ENCODE data around the gene MECP2.

MECP2 gene

DNA sequence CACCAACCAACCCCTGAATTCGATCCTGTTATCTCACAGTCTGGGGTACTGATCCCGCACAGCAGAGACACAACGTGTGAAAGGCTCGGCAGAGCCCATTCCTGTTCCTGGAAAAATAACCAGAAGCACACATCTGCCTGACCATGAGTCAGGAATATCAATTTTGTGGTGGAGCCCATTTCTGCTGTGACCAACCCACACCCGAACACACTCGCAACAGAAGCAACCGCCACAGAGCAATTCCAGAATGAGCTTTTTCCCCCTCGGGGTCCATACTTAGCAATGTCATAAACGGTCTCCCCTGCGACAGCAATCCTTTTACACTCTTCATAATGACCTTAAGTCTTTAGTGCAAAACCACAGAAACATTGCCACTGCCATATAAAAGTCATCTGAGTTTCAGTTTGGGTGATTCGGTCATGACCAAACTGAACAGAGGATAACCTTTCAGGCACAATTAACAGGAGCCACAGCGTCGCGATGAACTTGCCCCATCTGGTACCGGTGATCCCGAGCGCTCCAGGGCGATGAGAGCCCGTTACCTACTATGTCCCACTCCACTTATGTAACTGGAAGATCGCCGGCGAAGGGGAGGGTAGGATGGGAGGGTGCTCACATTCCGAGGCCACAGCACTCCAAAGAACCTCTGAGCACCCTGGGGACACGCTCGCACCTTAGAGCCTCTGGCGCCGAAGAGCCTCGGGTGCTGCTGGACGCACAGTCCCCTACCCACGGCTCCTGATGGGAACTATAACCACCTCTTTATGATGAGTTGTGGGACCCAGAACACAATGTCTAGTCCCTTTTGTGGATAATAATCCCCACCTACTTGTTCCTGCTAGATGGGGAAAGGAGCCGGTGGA lies 1.1 kb downstream of the MECP2 start:
- H3K4me1 ChIP-seq (ENCODE audit: control insufficient read depth in 1 of 2, insufficient read depth in 1 of 2, low read depth in 1 of 2, low read length in 1 of 2): peaks cover 34 to 41% of the 10 kb centered on the region in 2 experiments
- peak overlapping the region; percentile 64 to 65 for H3K4me3 ChIP-seq (ENCODE audit: low read depth in 1 of 2, low read length in 1 of 2)
- TF ChIP-seq, protein P1, sequence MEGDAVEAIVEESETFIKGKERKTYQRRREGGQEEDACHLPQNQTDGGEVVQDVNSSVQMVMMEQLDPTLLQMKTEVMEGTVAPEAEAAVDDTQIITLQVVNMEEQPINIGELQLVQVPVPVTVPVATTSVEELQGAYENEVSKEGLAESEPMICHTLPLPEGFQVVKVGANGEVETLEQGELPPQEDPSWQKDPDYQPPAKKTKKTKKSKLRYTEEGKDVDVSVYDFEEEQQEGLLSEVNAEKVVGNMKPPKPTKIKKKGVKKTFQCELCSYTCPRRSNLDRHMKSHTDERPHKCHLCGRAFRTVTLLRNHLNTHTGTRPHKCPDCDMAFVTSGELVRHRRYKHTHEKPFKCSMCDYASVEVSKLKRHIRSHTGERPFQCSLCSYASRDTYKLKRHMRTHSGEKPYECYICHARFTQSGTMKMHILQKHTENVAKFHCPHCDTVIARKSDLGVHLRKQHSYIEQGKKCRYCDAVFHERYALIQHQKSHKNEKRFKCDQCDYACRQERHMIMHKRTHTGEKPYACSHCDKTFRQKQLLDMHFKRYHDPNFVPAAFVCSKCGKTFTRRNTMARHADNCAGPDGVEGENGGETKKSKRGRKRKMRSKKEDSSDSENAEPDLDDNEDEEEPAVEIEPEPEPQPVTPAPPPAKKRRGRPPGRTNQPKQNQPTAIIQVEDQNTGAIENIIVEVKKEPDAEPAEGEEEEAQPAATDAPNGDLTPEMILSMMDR (IDR thresholded peaks at IDR 0.05): no peak
- H3K36me3 ChIP-seq: peaks cover 2% of the 10 kb centered on the region
- no peaks in the 10 kb centered on the region for H3K9me3 ChIP-seq
- H3K27ac ChIP-seq: peak overlapping the region; percentile 93
- no peaks in the 10 kb centered on the region for H3K27me3 ChIP-seq

DNA sequence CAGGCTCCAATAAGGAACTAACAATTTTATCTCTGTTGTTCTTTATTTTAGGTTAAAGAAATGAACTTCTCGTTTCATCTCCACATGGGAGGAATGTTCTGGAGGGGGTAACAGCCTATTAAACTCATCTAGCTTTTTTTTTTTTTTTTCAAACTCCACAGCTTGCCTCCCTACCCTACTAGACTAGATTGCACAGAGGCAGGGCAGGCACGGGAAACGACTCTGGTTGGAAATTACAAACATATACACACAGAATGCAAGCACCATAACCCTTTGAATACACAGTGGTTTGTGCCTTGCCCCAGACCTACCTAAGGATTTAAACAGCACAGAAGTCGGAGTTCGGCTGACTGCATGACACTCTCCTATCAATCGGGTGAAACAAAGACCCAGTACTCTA lies 2.7 kb downstream of the MECP2 start:
- Histone ChIP-seq H3K4me3 (ENCODE audit: low read depth in 1 of 2, low read length in 1 of 2) (no peak overlapping the region), H3K27me3 (no peaks in the 10 kb centered on the region), H3K36me3 (peaks cover 9% of the 10 kb centered on the region), H3K4me1 (ENCODE audit: control insufficient read depth in 1 of 2, insufficient read depth in 1 of 2, low read depth in 1 of 2, low read length in 1 of 2) (peaks cover 34 to 41% of the 10 kb centered on the region in 2 experiments), H3K9me3 (no peaks in the 10 kb centered on the region), H3K27ac (peak overlapping the region; percentile 93)
- TF ChIP-seq, protein P1 (IDR thresholded peaks at IDR 0.05): no peak

DNA sequence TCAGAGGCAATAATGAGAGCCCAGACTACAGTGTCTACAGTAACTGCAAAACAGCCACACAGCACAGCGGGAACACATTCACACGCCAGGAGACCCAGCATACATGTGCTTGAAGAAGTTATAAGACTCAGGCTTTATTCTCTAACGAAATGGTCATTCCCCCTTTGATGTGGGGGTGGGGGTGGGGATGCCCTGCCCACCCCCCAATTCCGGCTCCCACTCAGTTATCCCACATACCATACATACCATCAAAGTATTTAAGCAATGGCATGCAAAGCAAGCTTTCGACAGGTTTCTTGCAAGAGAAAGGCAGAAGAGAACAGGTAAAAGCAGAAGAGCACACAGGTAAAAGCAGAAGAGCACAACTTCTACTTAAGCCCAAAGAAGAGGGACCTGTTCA lies 3.6 kb downstream of the MECP2 start:
- no peak overlapping the region for H3K4me3 ChIP-seq (ENCODE audit: low read depth in 1 of 2, low read length in 1 of 2)
- peak overlapping the region; percentile 93 for H3K27ac ChIP-seq
- H3K4me1 ChIP-seq (ENCODE audit: control insufficient read depth in 1 of 2, insufficient read depth in 1 of 2, low read depth in 1 of 2, low read length in 1 of 2): peaks cover 34 to 41% of the 10 kb centered on the region in 2 experiments
- no peaks in the 10 kb centered on the region for H3K9me3 ChIP-seq
- no peaks in the 10 kb centered on the region for H3K27me3 ChIP-seq
- TF ChIP-seq, protein P1 (IDR thresholded peaks at IDR 0.05): no peak
- peaks cover 9% of the 10 kb centered on the region for H3K36me3 ChIP-seq

DNA sequence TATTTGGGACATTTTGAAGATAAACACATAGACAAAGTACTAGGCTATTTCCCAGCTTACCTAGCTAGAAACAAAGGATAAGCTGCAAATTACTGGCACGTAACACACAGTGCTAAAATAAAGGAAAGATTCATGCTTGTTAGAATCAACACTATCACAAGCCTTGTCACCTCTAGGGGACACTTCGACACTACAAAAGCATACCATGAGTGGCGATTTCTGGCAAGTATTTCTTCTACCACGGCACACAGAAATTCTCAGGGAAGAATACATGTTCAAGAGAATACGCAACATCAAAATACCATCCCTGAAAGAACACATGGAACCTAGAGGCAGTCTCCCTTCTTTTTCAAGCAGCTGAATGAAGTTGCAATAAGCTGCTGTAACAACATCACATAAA lies 5.1 kb downstream of the MECP2 start:
- no peaks in the 10 kb centered on the region for H3K9me3 ChIP-seq
- no peaks in the 10 kb centered on the region for H3K27me3 ChIP-seq
- H3K36me3 ChIP-seq: peaks cover 14% of the 10 kb centered on the region
- H3K27ac ChIP-seq: peak overlapping the region; percentile 31
- H3K4me3 ChIP-seq (ENCODE audit: low read depth in 1 of 2, low read length in 1 of 2): no peak overlapping the region
- TF ChIP-seq, protein P1 (IDR thresholded peaks at IDR 0.05): no peak
- H3K4me1 ChIP-seq (ENCODE audit: control insufficient read depth in 1 of 2, insufficient read depth in 1 of 2, low read depth in 1 of 2, low read length in 1 of 2): peaks cover 30 to 33% of the 10 kb centered on the region in 2 experiments

DNA sequence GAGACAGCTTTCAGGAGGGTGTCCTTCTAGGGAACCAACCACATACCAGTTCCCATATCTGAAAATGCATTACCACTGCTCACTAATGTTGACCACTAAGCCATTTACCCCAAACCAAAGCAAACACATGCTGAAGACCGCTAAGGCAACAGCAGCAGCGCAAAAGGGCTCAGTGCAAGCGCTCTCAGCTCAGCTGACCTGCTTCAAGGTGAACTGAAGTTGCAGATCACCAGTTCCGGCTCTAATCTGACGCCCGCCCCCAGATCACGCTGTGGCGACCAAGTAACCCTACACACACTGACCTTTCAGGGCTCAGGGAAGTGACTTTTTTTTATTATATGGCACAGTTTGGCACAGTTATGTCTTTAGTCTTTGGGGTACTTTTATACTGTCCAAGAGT lies 5.8 kb downstream of the MECP2 start:
- H3K4me1 ChIP-seq (ENCODE audit: control insufficient read depth in 1 of 2, insufficient read depth in 1 of 2, low read depth in 1 of 2, low read length in 1 of 2): peaks cover 30 to 33% of the 10 kb centered on the region in 2 experiments
- H3K36me3 ChIP-seq: peaks cover 14% of the 10 kb centered on the region
- H3K27me3 ChIP-seq: no peaks in the 10 kb centered on the region
- H3K4me3 ChIP-seq (ENCODE audit: low read depth in 1 of 2, low read length in 1 of 2): no peak overlapping the region
- TF ChIP-seq, protein P1 (IDR thresholded peaks at IDR 0.05): no peak
- peak overlapping the region; percentile 43 for H3K27ac ChIP-seq
- no peaks in the 10 kb centered on the region for H3K9me3 ChIP-seq
